Measurements from ENCODE around the gene PVALB.

Gene PVALB

DNA sequence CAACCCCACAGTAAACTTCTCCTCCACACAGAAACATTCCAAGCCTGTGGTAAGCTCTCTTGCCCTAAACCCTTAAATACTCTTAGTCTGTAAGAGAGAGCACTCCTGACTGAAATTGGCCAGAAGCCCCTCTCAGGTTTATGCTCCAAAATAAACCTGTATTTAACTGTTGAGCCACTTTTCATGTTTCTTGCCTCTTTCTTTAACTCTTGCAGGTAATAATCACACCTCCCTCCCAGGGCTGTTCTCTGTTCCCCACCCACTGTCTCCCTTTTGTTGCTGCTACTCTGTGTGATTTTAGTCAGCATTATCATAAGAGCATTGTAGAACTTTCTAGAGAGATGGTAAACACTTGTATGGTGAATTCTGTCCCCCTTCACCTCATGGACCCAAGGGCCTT lies 38.8 kb downstream of the PVALB start:
- no peaks in the 10 kb centered on the region for H3K9me2 ChIP-seq (replicated peaks; ENCODE audit: insufficient read depth, low read length)
- H3K4me2 ChIP-seq (ENCODE audit: low read depth, low read length) = no peak overlapping the region
- H3F3A ChIP-seq (ENCODE audit: insufficient read depth, low read length) = no peaks in the 10 kb centered on the region
- no peak overlapping the region for H3K4me3 ChIP-seq (ENCODE audit: low read length)
- H3K27me3 ChIP-seq (replicated peaks; ENCODE audit: insufficient read depth, low read length) = peaks cover 7% of the 10 kb centered on the region; the same call in 1 of the 2 replicates
- H3K9me3 ChIP-seq (replicated peaks; ENCODE audit: insufficient read depth, low read length) = no peaks in the 10 kb centered on the region
- H3K79me2 ChIP-seq (ENCODE audit: low read length) = no peaks in the 10 kb centered on the region; the same call in 1 of the 2 replicates
- peaks cover 15% of the 10 kb centered on the region for H3K4me1 ChIP-seq (ENCODE audit: low read length)
- no peaks in the 10 kb centered on the region for H4K20me1 ChIP-seq (ENCODE audit: insufficient read depth, low read length)
- DNase-seq = no peak
- H2AFZ ChIP-seq (ENCODE audit: low read length) = no peak overlapping the region
- TF ChIP-seq EZH2 (optimal IDR thresholded peaks at IDR 0.05; ENCODE audit: low read depth, low read length) (no peak), EZH2phosphoT487 (IDR thresholded peaks at IDR 0.05; ENCODE audit: low read length) (no peak)
- no peaks in the 10 kb centered on the region for H3K36me3 ChIP-seq (replicated peaks; ENCODE audit: insufficient read depth, low read length)
- no peak overlapping the region for H3K27ac ChIP-seq (ENCODE audit: low read length)
- no peak overlapping the region for H3K9ac ChIP-seq (ENCODE audit: low read length)

DNA sequence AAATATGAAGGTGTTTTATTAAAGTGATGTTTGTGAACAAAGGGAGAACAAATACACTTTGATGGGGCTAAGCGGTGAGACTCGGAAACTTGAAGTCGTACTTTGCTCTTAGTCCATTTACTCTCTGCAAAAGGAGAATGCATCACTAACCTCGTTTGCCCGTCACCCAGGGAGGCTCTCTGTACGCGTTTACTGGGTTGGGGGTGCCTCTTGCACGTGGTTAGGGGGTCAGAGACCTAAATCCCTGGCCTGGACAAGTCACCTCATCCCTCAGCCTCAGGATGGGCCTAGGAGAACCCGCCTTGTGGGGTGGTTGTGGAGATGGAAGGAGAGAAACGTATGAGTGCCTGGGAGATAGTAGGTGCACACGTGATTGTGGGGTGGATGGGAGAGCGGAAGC lies 40.1 kb downstream of the PVALB start:
- Histone ChIP-seq H3F3A (ENCODE audit: insufficient read depth, low read length) (no peaks in the 10 kb centered on the region), H3K4me3 (ENCODE audit: low read length) (peak overlapping the region; percentile 37), H4K20me1 (ENCODE audit: insufficient read depth, low read length) (no peaks in the 10 kb centered on the region), H3K36me3 (replicated peaks; ENCODE audit: insufficient read depth, low read length) (no peaks in the 10 kb centered on the region), H3K79me2 (ENCODE audit: low read length) (no peaks in the 10 kb centered on the region; the same call in 1 of the 2 replicates), H3K9ac (ENCODE audit: low read length) (peak overlapping the region; percentile 25; the same call in 1 of the 2 replicates), H3K27me3 (replicated peaks; ENCODE audit: insufficient read depth, low read length) (no peaks in the 10 kb centered on the region), H3K4me1 (ENCODE audit: low read length) (peaks cover 14% of the 10 kb centered on the region), H3K27ac (ENCODE audit: low read length) (no peak overlapping the region), H3K9me3 (replicated peaks; ENCODE audit: insufficient read depth, low read length) (no peaks in the 10 kb centered on the region), H3K4me2 (ENCODE audit: low read depth, low read length) (peak overlapping the region; percentile 84), H2AFZ (ENCODE audit: low read length) (peak overlapping the region; percentile 96), H3K9me2 (replicated peaks; ENCODE audit: insufficient read depth, low read length) (no peaks in the 10 kb centered on the region)
- DNase-seq = no peak
- no peak for TF ChIP-seq EZH2 (optimal IDR thresholded peaks at IDR 0.05; ENCODE audit: low read depth, low read length)
- TF ChIP-seq EZH2phosphoT487 (IDR thresholded peaks at IDR 0.05; ENCODE audit: low read length) = no peak
- TF ChIP-seq, protein P1, sequence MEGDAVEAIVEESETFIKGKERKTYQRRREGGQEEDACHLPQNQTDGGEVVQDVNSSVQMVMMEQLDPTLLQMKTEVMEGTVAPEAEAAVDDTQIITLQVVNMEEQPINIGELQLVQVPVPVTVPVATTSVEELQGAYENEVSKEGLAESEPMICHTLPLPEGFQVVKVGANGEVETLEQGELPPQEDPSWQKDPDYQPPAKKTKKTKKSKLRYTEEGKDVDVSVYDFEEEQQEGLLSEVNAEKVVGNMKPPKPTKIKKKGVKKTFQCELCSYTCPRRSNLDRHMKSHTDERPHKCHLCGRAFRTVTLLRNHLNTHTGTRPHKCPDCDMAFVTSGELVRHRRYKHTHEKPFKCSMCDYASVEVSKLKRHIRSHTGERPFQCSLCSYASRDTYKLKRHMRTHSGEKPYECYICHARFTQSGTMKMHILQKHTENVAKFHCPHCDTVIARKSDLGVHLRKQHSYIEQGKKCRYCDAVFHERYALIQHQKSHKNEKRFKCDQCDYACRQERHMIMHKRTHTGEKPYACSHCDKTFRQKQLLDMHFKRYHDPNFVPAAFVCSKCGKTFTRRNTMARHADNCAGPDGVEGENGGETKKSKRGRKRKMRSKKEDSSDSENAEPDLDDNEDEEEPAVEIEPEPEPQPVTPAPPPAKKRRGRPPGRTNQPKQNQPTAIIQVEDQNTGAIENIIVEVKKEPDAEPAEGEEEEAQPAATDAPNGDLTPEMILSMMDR (IDR thresholded peaks at IDR 0.05; ENCODE audit: low read length) = no peak

DNA sequence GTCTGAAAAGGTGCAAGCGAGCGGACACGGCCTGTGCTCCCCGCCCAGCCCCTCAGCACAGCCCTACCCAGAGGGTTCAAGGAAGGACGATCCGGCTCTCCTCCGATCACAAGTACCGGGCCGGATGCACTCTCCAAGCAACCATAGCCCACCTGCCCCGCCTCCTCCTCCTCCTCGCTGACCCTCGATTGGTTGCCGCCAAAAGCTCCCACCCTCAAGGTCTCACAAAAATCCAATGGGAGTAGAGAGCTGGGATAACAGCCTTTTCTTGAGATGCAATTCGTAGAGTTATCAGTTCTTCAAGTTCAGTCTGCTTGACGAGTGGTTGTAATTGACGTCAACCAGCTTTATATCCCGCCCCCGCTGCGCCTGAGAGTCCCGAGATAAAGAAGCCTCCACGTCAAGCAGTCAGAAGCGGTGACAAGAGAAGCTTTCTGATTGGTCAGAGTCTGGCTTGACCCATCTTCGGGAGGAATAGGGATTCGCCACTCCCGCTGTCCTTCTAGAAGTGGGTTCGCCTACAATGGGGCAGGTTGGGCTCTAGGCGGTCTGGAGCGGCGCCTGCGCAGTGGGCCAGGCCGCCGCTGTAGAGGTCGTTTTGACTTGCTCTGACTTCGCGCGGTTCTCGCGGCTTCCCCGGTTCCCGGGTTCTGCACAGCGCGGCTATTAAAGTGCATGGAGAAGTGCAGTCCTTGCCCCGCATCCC lies 40.7 kb downstream of the PVALB start, which contains the start of gene IFT27:
IFT27 (minus strand) TSS at position 156 of the 706 bp plus-strand sequence. CDS start 412 bp downstream, outside the sequence.
- DNase-seq = peak; percentile 100
- Histone ChIP-seq H3K9ac (ENCODE audit: low read length) (peak within 1 kb of the TSS; percentile 74), H3K27ac (ENCODE audit: low read length) (peak within 1 kb of the TSS; percentile 7; the same call in 1 of the 2 replicates), H3K4me3 (ENCODE audit: low read length) (peak within 1 kb of the TSS; percentile 91), H3K9me2 (replicated peaks; ENCODE audit: insufficient read depth, low read length) (no peaks in the 10 kb centered on the region), H2AFZ (ENCODE audit: low read length) (peak within 1 kb of the TSS; percentile 96), H3K4me2 (ENCODE audit: low read depth, low read length) (peak within 1 kb of the TSS; percentile 96), H3K4me1 (ENCODE audit: low read length) (peaks cover 11% of the 10 kb centered on the region), H3K27me3 (replicated peaks; ENCODE audit: insufficient read depth, low read length) (no peaks in the 10 kb centered on the region), H4K20me1 (ENCODE audit: insufficient read depth, low read length) (no peaks in the 10 kb centered on the region), H3F3A (ENCODE audit: insufficient read depth, low read length) (no peaks in the 10 kb centered on the region), H3K79me2 (ENCODE audit: low read length) (no peaks in the 10 kb centered on the region; the same call in 1 of the 2 replicates), H3K36me3 (replicated peaks; ENCODE audit: insufficient read depth, low read length) (no peaks in the 10 kb centered on the region), H3K9me3 (replicated peaks; ENCODE audit: insufficient read depth, low read length) (no peaks in the 10 kb centered on the region)
- TF ChIP-seq EZH2 (optimal IDR thresholded peaks at IDR 0.05; ENCODE audit: low read depth, low read length) (no peak), EZH2phosphoT487 (IDR thresholded peaks at IDR 0.05; ENCODE audit: low read length) (no peak)
- TF ChIP-seq, protein P1 (IDR thresholded peaks at IDR 0.05; ENCODE audit: low read length) = no peak

DNA sequence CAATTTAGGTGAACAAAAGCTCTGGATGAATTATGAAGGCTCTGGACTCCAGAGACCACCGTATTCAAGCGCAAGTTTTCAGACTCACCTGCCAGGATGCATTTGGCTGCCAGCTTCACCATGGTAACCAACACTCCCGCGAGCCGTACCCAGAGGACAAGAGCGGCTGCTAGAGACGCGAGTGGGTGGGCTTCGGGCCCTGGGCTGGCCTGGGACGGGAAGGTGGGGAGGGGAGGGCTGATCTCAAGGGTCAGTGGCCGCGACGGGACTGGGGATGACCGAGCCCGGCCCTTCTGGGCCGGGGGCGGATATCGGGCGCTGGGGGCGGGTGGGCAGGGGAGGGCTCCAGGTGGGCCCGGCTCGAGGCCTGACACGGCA lies 41.3 kb downstream of the PVALB start:
- H4K20me1 ChIP-seq (ENCODE audit: insufficient read depth, low read length) = no peaks in the 10 kb centered on the region
- no peaks in the 10 kb centered on the region for H3K9me3 ChIP-seq (replicated peaks; ENCODE audit: insufficient read depth, low read length)
- H3K9ac ChIP-seq (ENCODE audit: low read length) = peak overlapping the region; percentile 74
- H3K27me3 ChIP-seq (replicated peaks; ENCODE audit: insufficient read depth, low read length) = no peaks in the 10 kb centered on the region
- no peaks in the 10 kb centered on the region for H3F3A ChIP-seq (ENCODE audit: insufficient read depth, low read length)
- H3K4me1 ChIP-seq (ENCODE audit: low read length) = peaks cover 11% of the 10 kb centered on the region
- no peaks in the 10 kb centered on the region for H3K9me2 ChIP-seq (replicated peaks; ENCODE audit: insufficient read depth, low read length)
- H3K27ac ChIP-seq (ENCODE audit: low read length) = peak overlapping the region; percentile 7; the same call in 1 of the 2 replicates
- peak overlapping the region; percentile 96 for H3K4me2 ChIP-seq (ENCODE audit: low read depth, low read length)
- H2AFZ ChIP-seq (ENCODE audit: low read length) = peak overlapping the region; percentile 88
- H3K36me3 ChIP-seq (replicated peaks; ENCODE audit: insufficient read depth, low read length) = no peaks in the 10 kb centered on the region
- peak overlapping the region; percentile 91 for H3K4me3 ChIP-seq (ENCODE audit: low read length)
- H3K79me2 ChIP-seq (ENCODE audit: low read length) = no peaks in the 10 kb centered on the region; the same call in 1 of the 2 replicates
- TF ChIP-seq, protein P1 (IDR thresholded peaks at IDR 0.05; ENCODE audit: low read length) = no peak
- TF ChIP-seq EZH2phosphoT487 (IDR thresholded peaks at IDR 0.05; ENCODE audit: low read length) (no peak), EZH2 (optimal IDR thresholded peaks at IDR 0.05; ENCODE audit: low read depth, low read length) (no peak)
- peak; percentile 33 for DNase-seq
